ENCODE measurements around the gene ALKBH6.

GRCh38 chr19:36051637-36052036, 37.6 kb upstream of the ALKBH6 start:
- TF ChIP-seq GATA2 (IDR thresholded peaks at IDR 0.05; ENCODE audit: low read depth, low read length) (no peak), GATA3 (IDR thresholded peaks at IDR 0.05; ENCODE audit: low read depth, low read length) (no peak)

Measured in SH-SY5Y (cell line).